Subcutaneous abdominal adipose tissue (tissue), 5 donors: ENCODE results near the gene CNOT4.
A peak's percentile ranks its signal among the peaks of the same experiment; 100 is the strongest.
"Not testable (repeated sequence)": the region's sequence is repeated elsewhere in the genome, so short reads cannot be mapped to it uniquely, and the experiment has no call there.

Experiments used
- H3K27ac ChIP-seq: one replicate; pipeline ENCODE4 v1.7.0; 2013; ENCODE audit warnings: low read depth, mild to moderate bottlenecking, inconsistent platforms, low read length, moderate library complexity
- H3K27me3 ChIP-seq, 5 donors: one replicate each; pipeline ENCODE4 v1.7.0; 2013; ENCODE audit warnings: low read length in 5 of 5, inconsistent platforms in 1 of 5; ENCODE audit not compliant: control insufficient read depth in 5 of 5, insufficient read depth in 4 of 5
- H3K36me3 ChIP-seq, 5 donors: one replicate each; pipeline ENCODE4 v1.7.0; 2013; ENCODE audit warnings: low read length in 5 of 5; ENCODE audit not compliant: control insufficient read depth in 5 of 5, insufficient read depth in 5 of 5
- H3K4me1 ChIP-seq, 5 donors: one replicate each; pipeline ENCODE4 v1.7.0; 2013; ENCODE audit warnings: low read length in 5 of 5, mild to moderate bottlenecking in 3 of 5, moderate library complexity in 1 of 5; ENCODE audit not compliant: control insufficient read depth in 5 of 5, insufficient read depth in 5 of 5
- H3K4me3 ChIP-seq, 5 donors: one replicate each; pipeline ENCODE4 v1.7.0; 2013; ENCODE audit warnings: low read length in 5 of 5, low read depth in 1 of 5
- H3K9ac ChIP-seq, 5 donors: one replicate each; pipeline ENCODE4 v1.7.0; 2013; ENCODE audit warnings: low read length in 5 of 5, mild to moderate bottlenecking in 4 of 5, moderate library complexity in 3 of 5
- H3K9me3 ChIP-seq, 5 donors: one replicate each; pipeline ENCODE4 v1.7.0; 2013; ENCODE audit warnings: low read length in 5 of 5; ENCODE audit not compliant: control insufficient read depth in 5 of 5
- donor health status: healthy.
- donor health status: healthy.
- donor health status: healthy.
- donor health status: healthy.
- donor health status: healthy.

CNOT4 gene

DNA sequence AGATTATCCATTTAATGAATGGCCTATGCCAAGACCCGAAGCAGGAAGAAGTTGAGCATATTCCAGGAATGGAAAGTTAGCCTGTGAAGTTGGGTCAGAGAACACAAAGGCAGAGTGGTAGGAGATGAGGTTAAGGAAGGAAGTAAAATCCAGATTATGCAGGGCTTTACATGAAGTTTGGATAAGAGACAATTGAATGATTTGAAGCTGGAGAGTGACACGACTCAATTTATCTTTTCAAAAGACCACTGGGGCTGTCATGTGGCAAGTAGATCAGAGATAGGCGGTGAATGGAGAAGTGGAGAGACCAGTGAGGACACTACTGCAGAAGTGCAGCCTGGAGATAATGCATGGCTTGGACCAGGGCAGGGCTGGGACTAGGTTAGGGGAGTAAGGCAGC is 7.2 kb upstream of the CNOT4 start:
- Histone ChIP-seq H3K4me1 (no peaks in the 10 kb centered on the region), H3K36me3 (no peaks in the 10 kb centered on the region), H3K27ac (no peak overlapping the region), H3K9me3 (no peaks in the 10 kb centered on the region), H3K4me3 (no peak overlapping the region), H3K27me3 (no peaks in the 10 kb centered on the region), H3K9ac (no peak overlapping the region)

- Histone ChIP-seq H3K9ac (no peak overlapping the region), H3K27me3 (no peaks in the 10 kb centered on the region), H3K9me3 (no peaks in the 10 kb centered on the region), H3K4me1 (peaks cover 2 to 8% (median 8%) of the 10 kb centered on the region in 5 donors), H3K36me3 (no peaks in the 10 kb centered on the region), H3K27ac (no peak overlapping the region), H3K4me3 (no peak overlapping the region)
Observed at GRCh38 chr7:135514856-135515255, 5.0 kb upstream of the CNOT4 start.

- Histone ChIP-seq H3K36me3 (no peaks in the 10 kb centered on the region), H3K4me1 (peaks cover 6 to 30% (median 29%) of the 10 kb centered on the region in 5 donors), H3K9ac (no peak overlapping the region), H3K27ac (no peak overlapping the region), H3K4me3 (no peak overlapping the region), H3K9me3 (no peaks in the 10 kb centered on the region), H3K27me3 (no peaks in the 10 kb centered on the region)
Observed at GRCh38 chr7:135512135-135512887, 2.4 kb upstream of the CNOT4 start.

- Histone ChIP-seq H3K9me3 (no peaks in the 10 kb centered on the region), H3K27ac (peak overlapping the region; percentile 97), H3K4me1 (peaks cover 6 to 37% (median 31%) of the 10 kb centered on the region in 5 donors), H3K4me3 (peak overlapping the region; percentile 73 to 98 (median 97)), H3K9ac (peak overlapping the region in 4 of 5 donors; percentile 58 to 75 (median 70)), H3K36me3 (no peaks in the 10 kb centered on the region), H3K27me3 (no peaks in the 10 kb centered on the region)
Observed at GRCh38 chr7:135510592-135511183, 786 bp upstream of the CNOT4 start.

DNA sequence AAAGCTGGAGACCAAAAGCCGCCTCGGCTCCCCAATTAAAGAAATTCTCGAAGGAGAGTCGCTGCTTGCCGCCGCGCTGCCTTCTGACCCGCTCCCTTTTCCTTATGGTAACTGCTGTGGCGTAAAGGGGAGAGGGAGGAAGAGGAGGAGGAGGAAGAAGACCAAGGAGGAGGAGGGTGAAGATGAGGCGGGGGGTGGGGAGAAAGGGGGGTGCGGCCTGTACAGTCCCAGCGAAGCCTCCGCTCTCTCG is 388 bp downstream of the CNOT4 start:
- peak overlapping the region; percentile 97 for H3K27ac ChIP-seq
- peak overlapping the region; percentile 73 to 98 (median 97) for H3K4me3 ChIP-seq
- peak overlapping the region; percentile 88 to 99 (median 98) for H3K9ac ChIP-seq
- H3K36me3 ChIP-seq, result no peaks in the 10 kb centered on the region
- H3K27me3 ChIP-seq, result no peaks in the 10 kb centered on the region
- H3K9me3 ChIP-seq, result no peaks in the 10 kb centered on the region
- peaks cover 6 to 37% (median 31%) of the 10 kb centered on the region in 5 donors for H3K4me1 ChIP-seq

GRCh38 chr7:135508883-135509588 is 866 bp downstream of the CNOT4 start:
- Histone ChIP-seq H3K36me3 (no peaks in the 10 kb centered on the region), H3K4me3 (peak overlapping the region; percentile 73 to 98 (median 97)), H3K4me1 (peaks cover 6 to 37% (median 31%) of the 10 kb centered on the region in 5 donors), H3K27ac (peak overlapping the region; percentile 97), H3K9ac (peak overlapping the region; percentile 88 to 99 (median 98)), H3K9me3 (no peaks in the 10 kb centered on the region), H3K27me3 (no peaks in the 10 kb centered on the region)

DNA sequence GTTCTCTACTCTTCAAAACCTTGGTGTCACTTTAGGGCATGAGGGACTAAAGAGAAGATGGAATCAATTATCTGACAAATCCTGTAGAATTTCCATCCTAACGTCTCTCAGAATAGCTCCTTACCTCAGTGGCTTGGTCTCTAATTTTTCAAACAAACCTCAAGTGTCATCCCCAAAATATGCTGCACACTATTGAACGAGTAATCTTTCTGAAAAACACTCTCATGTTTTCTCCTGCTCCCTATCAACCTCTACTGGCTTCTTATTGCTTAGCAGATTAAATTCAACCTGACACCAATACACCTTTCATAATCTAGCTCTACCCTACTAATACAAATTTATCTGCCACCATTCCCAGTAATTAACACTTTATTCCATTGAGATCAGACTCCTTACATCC is 8.5 kb downstream of the CNOT4 start:
- H3K9me3 ChIP-seq, result no peaks in the 10 kb centered on the region
- H3K27me3 ChIP-seq, result no peaks in the 10 kb centered on the region
- H3K27ac ChIP-seq, result no peak overlapping the region
- H3K4me3 ChIP-seq, result no peak overlapping the region
- no peak overlapping the region for H3K9ac ChIP-seq
- peaks cover 0 to 31% (median 23%) of the 10 kb centered on the region in 5 donors for H3K4me1 ChIP-seq
- H3K36me3 ChIP-seq, result no peaks in the 10 kb centered on the region

- peaks cover 0 to 31% (median 26%) of the 10 kb centered on the region in 5 donors for H3K4me1 ChIP-seq
- H3K36me3 ChIP-seq, result no peaks in the 10 kb centered on the region
- no peak overlapping the region for H3K4me3 ChIP-seq
- no peak overlapping the region for H3K9ac ChIP-seq
- no peaks in the 10 kb centered on the region for H3K27me3 ChIP-seq
- H3K27ac ChIP-seq, result peak overlapping the region; percentile 22
- H3K9me3 ChIP-seq, result no peaks in the 10 kb centered on the region
Observed at GRCh38 chr7:135499818-135500217, 10.1 kb downstream of the CNOT4 start.

DNA sequence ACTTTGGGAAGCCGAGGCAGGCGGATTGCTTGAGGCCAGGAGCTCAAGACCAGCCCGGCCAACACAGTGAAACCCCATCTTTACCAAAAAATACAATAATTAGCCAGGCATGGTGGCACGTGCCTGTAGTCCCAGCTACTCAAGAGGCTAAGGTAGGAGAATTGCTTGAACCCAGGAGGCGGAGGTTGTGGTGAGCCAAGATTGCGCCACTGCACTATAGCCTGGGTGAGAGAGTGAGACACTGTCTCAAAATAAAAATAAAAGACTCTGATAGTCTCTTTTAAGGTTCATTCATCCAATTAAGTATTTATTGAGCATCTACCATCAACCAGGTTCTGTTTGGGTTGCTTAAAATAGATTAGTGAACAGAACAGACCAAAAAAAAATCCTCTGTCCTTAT is 12.7 kb downstream of the CNOT4 start:
- peaks cover 0 to 31% (median 26%) of the 10 kb centered on the region in 5 donors for H3K4me1 ChIP-seq
- not testable (repeated sequence) for H3K27me3 ChIP-seq, H3K9ac ChIP-seq, H3K4me3 ChIP-seq, H3K36me3 ChIP-seq, H3K27ac ChIP-seq, H3K9me3 ChIP-seq

GRCh38 chr7:135493362-135493761 is 16.5 kb downstream of the CNOT4 start:
- Histone ChIP-seq H3K36me3 (no peaks in the 10 kb centered on the region), H3K27me3 (no peaks in the 10 kb centered on the region), H3K4me1 (peaks cover 0 to 19% (median 10%) of the 10 kb centered on the region in 5 donors), H3K4me3 (no peak overlapping the region), H3K27ac (no peak overlapping the region), H3K9ac (no peak overlapping the region), H3K9me3 (no peaks in the 10 kb centered on the region)
